Natural killer cell (primary cell): ENCODE data around the gene TBCEL. TPM values are rescaled to one million over a fixed set of nuclear protein-coding genes. Genes with fewer than 3 reads are reported as not detected.

ENCODE experiments used
- ATAC-seq, 3 donors: fragments of 150-1000 bp in 2 of 3; fragments of 200-7000 bp in 1 of 3; cut with Tn5 transposase; 1 replicate in 1 of 3; 2 replicates in 2 of 3; pipeline ENCODE4 v1.10.0; 2021; ENCODE audit warnings: mild to moderate bottlenecking in 2 of 3, moderate library complexity in 2 of 3
- DNase-seq, 2 donors: peaks; one replicate each; pipeline versions ENCODE4 v3.0.0 to v3.0.0-alpha.2; 2013 to 2021; ENCODE audit warnings: mixed read lengths in 1 of 2
- H3K27ac ChIP-seq: one replicate; pipeline ENCODE4 v1.5.1; 2013; ENCODE audit warnings: mild to moderate bottlenecking, low read length
- H3K27me3 ChIP-seq: one replicate; pipeline ENCODE4 v1.6.1; 2013; ENCODE audit warnings: low read length; ENCODE audit not compliant: control insufficient read depth, insufficient read depth
- H3K36me3 ChIP-seq: one replicate; pipeline ENCODE4 v1.6.1; 2013; ENCODE audit warnings: low read length; ENCODE audit not compliant: control insufficient read depth, insufficient read depth
- H3K4me1 ChIP-seq: one replicate; pipeline ENCODE4 v1.6.1; 2013; ENCODE audit warnings: low read length; ENCODE audit not compliant: control insufficient read depth, insufficient read depth
- H3K4me3 ChIP-seq: one replicate; pipeline ENCODE4 v1.5.1; 2013; ENCODE audit warnings: low read length
- H3K9me3 ChIP-seq: one replicate; pipeline ENCODE4 v1.6.1; 2013; ENCODE audit warnings: low read length; ENCODE audit not compliant: control insufficient read depth, insufficient read depth
- H3K27ac Mint-ChIP-seq, 2 donors: one replicate each; pipeline ENCODE4 v1.8.0; 2022; ENCODE audit warnings: mild to moderate bottlenecking in 2 of 2, mixed read lengths in 2 of 2, moderate library complexity in 1 of 2
- H3K27me3 Mint-ChIP-seq, 2 donors: one replicate each; pipeline ENCODE4 v1.8.0; 2022; ENCODE audit warnings: low read depth in 2 of 2, mixed read lengths in 2 of 2
- H3K36me3 Mint-ChIP-seq: one replicate; pipeline ENCODE4 v1.8.0; 2022; ENCODE audit warnings: mixed read lengths
- H3K4me1 Mint-ChIP-seq, 2 donors: one replicate each; pipeline ENCODE4 v1.8.0; 2022; ENCODE audit warnings: mixed read lengths in 2 of 2
- H3K4me3 Mint-ChIP-seq: one replicate; pipeline ENCODE4 v1.8.0; 2022; ENCODE audit warnings: mild to moderate bottlenecking, moderate library complexity, mixed read lengths
- H3K9me3 Mint-ChIP-seq, 2 donors: one replicate each; pipeline ENCODE4 v1.8.0; 2022; ENCODE audit warnings: mixed read lengths in 2 of 2
- WGBS: methylation state at CpG from one replicate; pipeline ENCODE4 v1.1.7; 2013; ENCODE audit warnings: missing lambda C conversion rate; ENCODE audit not compliant: insufficient coverage; 5-methylcytosine and 5-hydroxymethylcytosine counted together
- intact Hi-C: fragments of 100-400 bp; cut with micrococcal nuclease; formaldehyde crosslinking; loops from one replicate; pipeline ENCODE4 v1.14.2; 2022
- total RNA-seq, 4 donors: library from RNA; stranded (reverse); fragments of 120-200 nt in 1 of 4; gene quantifications; one replicate each; pipeline versions ENCODE4 v1.2.3 to v1.2.4, GENCODE V29; 2013 to 2022
- TF ChIP-seq, protein P1 (sequence below): fragments of 200-600 bp; IDR thresholded peaks from one replicate; pipeline ENCODE4 v1.8.0; 2022; ENCODE audit warnings: antibody characterized with exemption

Gene TBCEL
- total RNA-seq, 3 donors from 2014 or later (not counting 1 experiment from before 2014, with no cell fraction given): 34.0 to 40.2 (median 37.9) TPM

GRCh38 chr11:120988603-120989002 is 35.3 kb upstream of the TBCEL start:
- peaks cover 2% of the 10 kb centered on the region for H3K27me3 ChIP-seq
- DNase-seq (no peak), ATAC-seq (no peak)
- H3K36me3 ChIP-seq: no peaks in the 10 kb centered on the region
- Mint-ChIP-seq H3K36me3 (no peaks in the 10 kb centered on the region), H3K4me3 (no peak overlapping the region), H3K27ac (peak overlapping the region in 1 of 2 donors; percentile 3), H3K27me3 (peaks cover 0 to 9% of the 10 kb centered on the region in 2 donors), H3K9me3 (no peaks in the 10 kb centered on the region), H3K4me1 (peaks cover 15 to 18% of the 10 kb centered on the region in 2 donors)
- no peak overlapping the region for H3K4me3 ChIP-seq
- no peak overlapping the region for H3K27ac ChIP-seq
- no peaks in the 10 kb centered on the region for H3K9me3 ChIP-seq
- TF ChIP-seq, protein P1, sequence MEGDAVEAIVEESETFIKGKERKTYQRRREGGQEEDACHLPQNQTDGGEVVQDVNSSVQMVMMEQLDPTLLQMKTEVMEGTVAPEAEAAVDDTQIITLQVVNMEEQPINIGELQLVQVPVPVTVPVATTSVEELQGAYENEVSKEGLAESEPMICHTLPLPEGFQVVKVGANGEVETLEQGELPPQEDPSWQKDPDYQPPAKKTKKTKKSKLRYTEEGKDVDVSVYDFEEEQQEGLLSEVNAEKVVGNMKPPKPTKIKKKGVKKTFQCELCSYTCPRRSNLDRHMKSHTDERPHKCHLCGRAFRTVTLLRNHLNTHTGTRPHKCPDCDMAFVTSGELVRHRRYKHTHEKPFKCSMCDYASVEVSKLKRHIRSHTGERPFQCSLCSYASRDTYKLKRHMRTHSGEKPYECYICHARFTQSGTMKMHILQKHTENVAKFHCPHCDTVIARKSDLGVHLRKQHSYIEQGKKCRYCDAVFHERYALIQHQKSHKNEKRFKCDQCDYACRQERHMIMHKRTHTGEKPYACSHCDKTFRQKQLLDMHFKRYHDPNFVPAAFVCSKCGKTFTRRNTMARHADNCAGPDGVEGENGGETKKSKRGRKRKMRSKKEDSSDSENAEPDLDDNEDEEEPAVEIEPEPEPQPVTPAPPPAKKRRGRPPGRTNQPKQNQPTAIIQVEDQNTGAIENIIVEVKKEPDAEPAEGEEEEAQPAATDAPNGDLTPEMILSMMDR: no peak
- H3K4me1 ChIP-seq: peaks cover 7% of the 10 kb centered on the region
- 100% methylated on average over 1 of the region's 1 CpG for WGBS
- intact Hi-C loops: no loop called here

DNA sequence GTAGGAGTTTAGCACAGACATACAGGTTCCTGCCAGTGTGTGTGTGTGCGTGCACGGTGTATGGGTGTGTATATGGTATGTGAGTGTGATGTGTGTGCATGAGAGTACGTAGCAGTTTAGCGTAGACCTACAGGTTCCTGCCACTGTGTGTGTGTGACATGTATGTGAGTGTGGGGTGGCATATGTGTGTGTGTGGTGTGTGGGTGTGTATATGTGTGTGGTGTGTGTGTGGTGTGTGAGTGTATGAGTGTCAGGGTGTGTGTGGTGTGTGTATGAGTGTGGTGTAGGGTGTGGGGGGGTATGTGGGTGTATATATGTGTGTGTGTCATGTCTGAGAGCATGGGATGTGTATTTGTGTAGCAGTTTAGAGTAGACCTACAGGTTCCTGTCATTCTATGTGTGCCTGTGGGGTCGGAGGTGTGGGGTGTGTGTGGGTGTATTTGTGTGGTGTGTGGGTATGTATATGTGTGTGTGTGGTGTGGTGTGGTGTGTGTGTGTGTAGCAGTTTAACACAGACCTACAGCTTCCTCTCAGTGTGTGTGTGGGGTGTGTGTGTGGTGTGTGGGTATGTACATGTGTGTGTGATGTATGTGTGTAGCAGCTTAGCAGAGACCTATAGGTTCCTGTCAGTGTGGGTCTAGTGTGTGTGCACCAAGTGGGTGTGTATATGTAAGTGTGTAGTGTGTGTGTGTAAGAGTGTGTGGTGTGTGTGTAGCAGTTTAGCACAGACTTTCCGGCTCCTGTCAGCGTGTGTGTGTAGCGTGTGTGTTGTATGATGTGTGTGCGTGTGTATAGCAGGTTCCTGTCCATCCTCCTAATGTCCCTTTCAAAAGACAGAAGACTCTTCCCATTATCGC is 31.8 kb upstream of the TBCEL start:
- H3K4me3 ChIP-seq: no peak overlapping the region
- peaks cover 2 to 14% of the 10 kb centered on the region in 2 donors for H3K27me3 Mint-ChIP-seq
- no peaks in the 10 kb centered on the region for H3K9me3 Mint-ChIP-seq
- 90% methylated on average over 8 of the region's 10 CpGs for WGBS
- no peaks in the 10 kb centered on the region for H3K36me3 Mint-ChIP-seq
- ATAC-seq (peak in 1 of 3 donors; percentile 52), DNase-seq (no peak)
- H3K27me3 ChIP-seq: no peaks in the 10 kb centered on the region
- no peaks in the 10 kb centered on the region for H3K4me1 ChIP-seq
- H3K27ac Mint-ChIP-seq: no peak overlapping the region
- H3K27ac ChIP-seq: no peak overlapping the region
- TF ChIP-seq, protein P1: no peak
- peaks cover under 1 to 2% of the 10 kb centered on the region in 2 donors for H3K4me1 Mint-ChIP-seq
- H3K9me3 ChIP-seq: no peaks in the 10 kb centered on the region
- intact Hi-C loops: no loop called here
- H3K36me3 ChIP-seq: no peaks in the 10 kb centered on the region
- H3K4me3 Mint-ChIP-seq: no peak overlapping the region

- Histone ChIP-seq H3K27me3 (no peaks in the 10 kb centered on the region), H3K36me3 (no peaks in the 10 kb centered on the region), H3K9me3 (no peaks in the 10 kb centered on the region), H3K27ac (no peak overlapping the region), H3K4me1 (no peaks in the 10 kb centered on the region), H3K4me3 (no peak overlapping the region)
- H3K36me3 Mint-ChIP-seq: no peaks in the 10 kb centered on the region
- H3K4me1 Mint-ChIP-seq: no peaks in the 10 kb centered on the region
- intact Hi-C loops: no loop called here
- no peak overlapping the region for H3K27ac Mint-ChIP-seq
- 0% methylated on average over 1 of the region's 1 CpG for WGBS
- TF ChIP-seq, protein P1: no peak
- H3K27me3 Mint-ChIP-seq: peaks cover 2 to 14% of the 10 kb centered on the region in 2 donors
- H3K4me3 Mint-ChIP-seq: no peak overlapping the region
- H3K9me3 Mint-ChIP-seq: no peaks in the 10 kb centered on the region
- no peak for ATAC-seq
- no peak for DNase-seq
These were observed 29.6 kb upstream of the TBCEL start for GRCh38 chr11:120994091-120994859.
